Activated naive CD4-positive, alpha-beta T cell treated with anti-CD3 and anti-CD28 coated beads, Interleukin-2, amount 50 U/mL, for 72 hours (primary cell): Measurements from ENCODE around the gene CBL. TPM values are rescaled to one million over a fixed set of nuclear protein-coding genes. Genes with fewer than 3 reads are reported as not detected.

ENCODE experiments used
- ATAC-seq, 2 donors: fragments of 150-1000 bp; cut with Tn5 transposase; 2 replicates each; pipeline ENCODE4 v1.10.0; 2021; ENCODE audit warnings: mild to moderate bottlenecking in 2 of 2, moderate library complexity in 2 of 2
- DNase-seq, 2 donors: peaks; one replicate each; pipeline ENCODE4 v3.0.0; 2021 to 2022; ENCODE audit warnings: low spot score in 2 of 2
- H3K27ac Mint-ChIP-seq, 2 donors: one replicate each; pipeline ENCODE4 v1.8.0; 2022; ENCODE audit warnings: mild to moderate bottlenecking in 2 of 2, mixed read lengths in 2 of 2
- H3K36me3 Mint-ChIP-seq, 2 donors: one replicate each; pipeline ENCODE4 v1.8.0; 2022; ENCODE audit warnings: mixed read lengths in 2 of 2
- H3K9me3 Mint-ChIP-seq, 2 donors: one replicate each; pipeline ENCODE4 v1.8.0; 2022; ENCODE audit warnings: mixed read lengths in 2 of 2
- total RNA-seq, 2 donors: library from RNA; stranded (reverse); gene quantifications; one replicate each; pipeline ENCODE4 v1.2.3, GENCODE V29; 2022

Gene CBL
- total RNA-seq, 2 donors from 2014 or later: 32.3 to 50.0 TPM

DNA sequence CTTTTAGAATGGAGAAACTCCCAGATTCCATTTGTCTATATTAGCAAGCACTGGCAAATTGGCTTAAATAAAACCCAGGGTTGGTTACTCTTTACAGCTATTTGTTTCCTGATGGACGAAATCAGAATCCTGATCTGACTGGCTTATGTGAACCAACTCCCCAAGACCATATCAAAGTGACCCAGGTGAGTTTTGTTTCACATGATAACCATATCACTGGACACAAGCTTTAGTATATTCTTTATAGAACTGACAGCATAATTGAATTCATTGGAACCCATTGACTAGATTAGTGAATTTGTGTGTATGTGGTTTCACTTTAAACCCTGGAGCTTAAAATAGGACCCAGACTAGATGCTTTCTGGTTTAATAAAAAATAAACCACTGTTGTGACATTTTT lies 71.5 kb downstream of the CBL start:
- Mint-ChIP-seq H3K27ac (no peak overlapping the region), H3K36me3 (peaks cover 5 to 6% of the 10 kb centered on the region in 2 donors), H3K9me3 (no peaks in the 10 kb centered on the region)
- no peak for ATAC-seq
- DNase-seq: no peak

DNA sequence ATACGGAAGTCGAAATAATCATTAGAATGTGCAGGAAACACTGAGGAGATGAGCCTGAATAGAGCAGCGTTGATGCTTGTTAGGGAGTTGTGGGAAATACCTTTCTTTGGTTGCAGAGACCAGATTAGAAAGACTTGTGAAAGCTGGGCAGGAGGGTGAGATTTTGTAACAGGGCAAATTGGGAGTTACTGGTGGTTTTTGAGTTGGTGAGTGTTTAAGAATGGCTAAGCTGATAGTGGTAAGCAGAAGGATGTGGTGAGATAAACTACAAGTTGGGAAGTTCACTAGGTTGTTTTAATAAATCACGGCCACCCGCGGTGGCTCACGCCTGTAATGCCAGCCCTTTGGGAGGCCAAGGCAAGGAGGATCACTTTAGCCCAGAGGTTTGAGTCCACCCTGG lies 76.4 kb downstream of the CBL start:
- Mint-ChIP-seq H3K36me3 (peaks cover 10 to 18% of the 10 kb centered on the region in 2 donors), H3K9me3 (no peaks in the 10 kb centered on the region), H3K27ac (no peak overlapping the region)
- DNase-seq: no peak
- no peak for ATAC-seq

DNA sequence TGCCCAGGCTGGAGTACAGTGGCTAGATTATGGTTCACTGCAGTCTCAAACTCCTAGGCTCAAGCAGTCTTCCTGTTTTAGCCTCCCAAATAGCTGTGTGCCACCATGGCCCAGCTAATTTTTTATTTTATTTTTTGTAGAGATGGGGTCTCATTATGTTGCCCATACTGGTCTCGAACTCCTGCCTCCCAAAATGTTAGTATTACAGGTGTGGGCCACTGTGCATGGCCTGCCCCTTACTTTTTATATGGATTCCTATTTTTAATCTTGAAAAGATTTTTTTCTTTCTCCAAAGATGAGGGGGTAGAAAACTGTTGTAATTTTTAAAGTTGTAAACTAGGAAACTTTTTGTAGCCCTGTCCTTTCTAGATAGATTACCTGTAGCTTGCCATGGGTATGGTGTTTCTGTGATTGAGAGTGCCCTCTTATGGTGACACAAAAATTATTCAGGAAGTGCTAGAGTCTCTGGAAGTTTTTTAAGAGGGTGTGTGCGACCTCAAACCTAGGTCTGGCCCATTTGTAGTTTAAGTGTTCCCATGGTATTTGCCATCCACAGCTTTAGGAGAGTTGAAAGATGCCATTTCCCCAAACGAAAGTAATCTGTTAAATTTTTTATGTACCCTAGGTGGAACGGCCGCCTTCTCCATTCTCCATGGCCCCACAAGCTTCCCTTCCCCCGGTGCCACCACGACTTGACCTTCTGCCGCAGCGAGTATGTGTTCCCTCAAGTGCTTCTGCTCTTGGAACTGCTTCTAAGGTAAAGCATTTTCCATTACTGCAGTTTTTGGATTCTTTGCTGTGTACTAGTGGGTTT lies 78.4 kb downstream of the CBL start:
- H3K9me3 Mint-ChIP-seq: no peaks in the 10 kb centered on the region
- ATAC-seq (peak; percentile 71 to 85), DNase-seq (no peak)
- peak overlapping the region; percentile 58 to 59 for H3K27ac Mint-ChIP-seq
- H3K36me3 Mint-ChIP-seq: peaks cover 5 to 18% of the 10 kb centered on the region in 2 donors

DNA sequence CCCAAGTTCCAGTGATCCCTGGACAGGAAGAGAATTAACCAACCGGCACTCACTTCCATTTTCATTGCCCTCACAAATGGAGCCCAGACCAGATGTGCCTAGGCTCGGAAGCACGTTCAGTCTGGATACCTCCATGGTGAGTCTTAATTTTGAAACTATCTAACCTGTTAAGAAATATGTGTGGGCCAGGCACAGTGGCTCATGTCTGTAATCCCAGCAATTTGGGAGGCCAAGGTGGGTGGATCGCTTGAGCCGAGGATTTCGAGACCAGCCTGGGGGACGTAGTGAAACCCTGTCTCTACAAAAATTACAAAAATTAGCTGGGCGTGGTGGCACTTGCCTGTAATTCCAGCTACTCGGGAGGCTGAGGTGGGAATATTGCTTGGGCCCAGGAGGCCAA lies 79.3 kb downstream of the CBL start:
- ATAC-seq (no peak), DNase-seq (no peak)
- no peaks in the 10 kb centered on the region for H3K9me3 Mint-ChIP-seq
- peaks cover 5 to 18% of the 10 kb centered on the region in 2 donors for H3K36me3 Mint-ChIP-seq
- peak overlapping the region; percentile 59 to 89 for H3K27ac Mint-ChIP-seq

DNA sequence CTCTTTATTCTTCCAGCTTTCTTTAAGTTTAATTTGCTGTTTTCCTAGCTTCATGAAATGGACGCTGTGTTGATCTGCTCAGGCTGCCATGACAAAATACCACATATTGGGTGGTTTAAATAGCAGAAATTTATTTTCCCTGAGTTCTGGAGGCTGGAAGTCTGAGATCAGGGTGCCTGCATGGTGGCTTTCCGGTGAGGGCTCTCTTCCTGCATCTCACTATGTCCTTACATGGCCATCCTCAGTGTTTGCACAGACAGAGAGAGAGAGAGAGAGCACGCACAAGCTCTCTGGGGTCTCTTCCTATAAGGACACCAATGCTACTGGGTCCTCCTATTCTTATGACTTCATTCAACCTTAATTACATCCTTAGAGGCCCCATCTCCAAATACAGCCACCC lies 82.1 kb downstream of the CBL start:
- Mint-ChIP-seq H3K9me3 (no peaks in the 10 kb centered on the region), H3K27ac (no peak overlapping the region), H3K36me3 (peaks cover 5 to 18% of the 10 kb centered on the region in 2 donors)
- no peak for DNase-seq
- ATAC-seq: no peak

DNA sequence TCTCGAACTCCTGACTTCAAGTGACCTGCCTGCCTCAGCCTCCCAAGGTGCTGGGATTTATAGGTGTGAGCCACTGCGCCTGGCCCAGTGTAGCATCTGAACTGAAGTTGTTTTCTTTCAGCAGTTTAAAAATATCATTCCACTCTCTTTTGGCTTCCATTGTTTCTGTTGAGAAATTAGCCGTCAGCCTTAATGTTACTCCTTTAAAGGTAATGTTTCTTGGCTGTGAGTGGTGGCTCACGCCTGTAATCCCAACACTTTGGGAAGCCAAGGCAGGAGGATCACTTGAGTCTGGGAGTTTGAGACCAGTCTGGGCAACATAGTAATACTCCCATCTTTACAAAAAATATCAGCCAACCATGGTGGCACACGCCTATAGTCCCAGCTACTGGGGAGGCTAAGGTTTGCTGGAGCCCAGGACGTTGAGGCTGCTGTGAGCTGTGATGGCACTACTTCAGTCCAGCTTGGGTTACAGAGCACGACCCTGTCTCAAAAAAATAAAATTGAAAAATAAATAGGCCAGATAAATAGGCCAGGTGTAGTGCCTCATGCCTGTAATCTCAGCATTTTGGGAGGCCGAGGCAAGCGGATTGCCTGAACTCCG lies 84.9 kb downstream of the CBL start:
- ATAC-seq (no peak), DNase-seq (no peak)
- Mint-ChIP-seq H3K27ac (no peak overlapping the region), H3K36me3 (peaks cover 0 to 11% of the 10 kb centered on the region in 2 donors), H3K9me3 (no peaks in the 10 kb centered on the region)

DNA sequence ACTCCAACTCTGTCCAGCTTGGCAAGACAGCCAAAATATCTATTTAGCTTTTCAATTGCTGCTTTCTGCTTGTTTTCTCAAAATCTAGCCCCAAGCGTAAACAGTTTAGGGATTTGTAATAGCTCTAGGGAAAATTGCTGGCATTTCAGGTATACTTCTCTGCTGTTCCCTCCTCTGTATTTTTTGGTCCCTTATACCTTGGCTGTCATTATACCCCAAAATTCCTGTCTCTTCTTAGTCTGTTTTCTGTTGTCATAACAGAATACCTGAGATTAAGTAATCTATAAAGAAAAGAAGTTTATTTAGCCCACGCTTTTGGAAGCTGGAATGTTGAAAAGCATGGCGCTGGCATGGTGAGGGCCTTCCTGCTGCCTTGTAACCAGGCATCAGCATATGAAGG lies 87.3 kb downstream of the CBL start:
- Mint-ChIP-seq H3K9me3 (no peaks in the 10 kb centered on the region), H3K36me3 (peaks cover 4 to 5% of the 10 kb centered on the region in 2 donors), H3K27ac (no peak overlapping the region)
- DNase-seq (no peak), ATAC-seq (no peak)

DNA sequence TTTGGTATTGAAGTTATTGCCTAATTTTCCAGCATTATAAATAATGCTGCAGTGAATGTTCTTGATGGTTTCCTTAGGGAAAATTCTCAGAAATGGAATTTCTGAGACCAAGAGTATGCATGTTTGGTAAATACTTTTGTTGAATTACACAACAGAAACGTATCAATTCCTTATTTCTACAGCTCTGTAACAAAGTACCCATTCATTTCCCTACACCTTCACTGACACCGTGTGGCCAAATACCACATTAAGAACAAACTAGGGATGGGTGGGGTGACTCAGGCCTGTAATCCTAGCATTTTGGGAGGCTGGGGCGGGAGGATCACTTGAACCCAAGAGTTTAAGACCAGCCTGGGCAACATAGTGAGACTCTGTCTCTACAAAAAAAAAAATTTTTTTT lies 89.0 kb downstream of the CBL start:
- Mint-ChIP-seq H3K27ac (no peak overlapping the region), H3K36me3 (peaks cover 4 to 5% of the 10 kb centered on the region in 2 donors), H3K9me3 (no peaks in the 10 kb centered on the region)
- no peak for ATAC-seq
- DNase-seq: no peak

DNA sequence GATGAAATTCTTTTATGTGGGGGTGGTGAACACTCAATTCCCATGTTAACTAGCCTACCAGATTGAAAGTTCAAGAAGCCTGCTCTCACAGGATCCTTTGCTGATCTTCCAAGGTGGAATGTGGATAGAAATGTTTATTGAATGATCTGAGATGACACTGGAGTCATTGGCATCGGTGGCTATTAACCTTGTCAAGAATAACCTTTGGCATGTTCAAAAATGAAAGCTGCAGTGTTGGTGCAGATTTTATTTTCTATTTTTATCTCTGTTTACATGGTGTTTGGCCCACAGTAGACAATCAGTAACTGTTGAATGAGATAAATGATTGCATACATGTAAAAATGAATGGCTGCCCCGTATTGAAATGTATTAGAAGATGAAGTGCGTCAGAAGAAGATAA lies 91.8 kb downstream of the CBL start:
- ATAC-seq: no peak
- Mint-ChIP-seq H3K27ac (peak overlapping the region in 1 of 2 donors; percentile 25), H3K36me3 (peaks cover 4 to 11% of the 10 kb centered on the region in 2 donors), H3K9me3 (no peaks in the 10 kb centered on the region)
- DNase-seq: no peak

DNA sequence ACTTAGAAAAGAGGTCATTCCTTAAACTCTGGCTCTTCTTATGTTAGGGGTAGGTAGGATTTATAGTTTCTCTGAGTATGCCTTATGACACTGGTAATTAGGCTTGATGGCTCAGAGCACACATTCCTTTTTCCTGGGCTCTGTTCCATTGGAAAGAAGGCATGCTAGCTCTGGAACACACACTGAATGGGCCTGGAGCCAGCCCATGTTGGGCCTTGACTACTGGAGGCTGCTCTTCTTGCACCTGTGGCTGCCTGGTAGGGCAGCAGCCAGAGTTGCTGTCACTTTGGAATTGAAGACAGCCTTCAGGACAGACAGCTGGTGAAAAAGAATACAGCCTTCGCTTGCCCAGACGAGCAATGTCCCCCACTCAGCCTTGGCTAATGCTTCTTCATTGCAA lies 92.6 kb downstream of the CBL start:
- Mint-ChIP-seq H3K27ac (no peak overlapping the region), H3K9me3 (no peaks in the 10 kb centered on the region), H3K36me3 (peaks cover 11 to 19% of the 10 kb centered on the region in 2 donors)
- DNase-seq (no peak), ATAC-seq (no peak)

DNA sequence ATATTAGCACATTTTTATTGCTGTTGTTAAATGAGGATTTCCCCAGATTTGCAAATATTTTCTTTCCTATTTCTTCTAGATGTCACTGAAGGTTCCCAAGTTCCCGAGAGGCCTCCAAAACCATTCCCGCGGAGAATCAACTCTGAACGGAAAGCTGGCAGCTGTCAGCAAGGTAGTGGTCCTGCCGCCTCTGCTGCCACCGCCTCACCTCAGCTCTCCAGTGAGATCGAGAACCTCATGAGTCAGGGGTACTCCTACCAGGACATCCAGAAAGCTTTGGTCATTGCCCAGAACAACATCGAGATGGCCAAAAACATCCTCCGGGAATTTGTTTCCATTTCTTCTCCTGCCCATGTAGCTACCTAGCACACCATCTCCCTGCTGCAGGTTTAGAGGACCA lies 93.3 kb downstream of the CBL start:
- DNase-seq: no peak
- Mint-ChIP-seq H3K9me3 (no peaks in the 10 kb centered on the region), H3K27ac (no peak overlapping the region), H3K36me3 (peaks cover 12 to 26% of the 10 kb centered on the region in 2 donors)
- no peak for ATAC-seq

DNA sequence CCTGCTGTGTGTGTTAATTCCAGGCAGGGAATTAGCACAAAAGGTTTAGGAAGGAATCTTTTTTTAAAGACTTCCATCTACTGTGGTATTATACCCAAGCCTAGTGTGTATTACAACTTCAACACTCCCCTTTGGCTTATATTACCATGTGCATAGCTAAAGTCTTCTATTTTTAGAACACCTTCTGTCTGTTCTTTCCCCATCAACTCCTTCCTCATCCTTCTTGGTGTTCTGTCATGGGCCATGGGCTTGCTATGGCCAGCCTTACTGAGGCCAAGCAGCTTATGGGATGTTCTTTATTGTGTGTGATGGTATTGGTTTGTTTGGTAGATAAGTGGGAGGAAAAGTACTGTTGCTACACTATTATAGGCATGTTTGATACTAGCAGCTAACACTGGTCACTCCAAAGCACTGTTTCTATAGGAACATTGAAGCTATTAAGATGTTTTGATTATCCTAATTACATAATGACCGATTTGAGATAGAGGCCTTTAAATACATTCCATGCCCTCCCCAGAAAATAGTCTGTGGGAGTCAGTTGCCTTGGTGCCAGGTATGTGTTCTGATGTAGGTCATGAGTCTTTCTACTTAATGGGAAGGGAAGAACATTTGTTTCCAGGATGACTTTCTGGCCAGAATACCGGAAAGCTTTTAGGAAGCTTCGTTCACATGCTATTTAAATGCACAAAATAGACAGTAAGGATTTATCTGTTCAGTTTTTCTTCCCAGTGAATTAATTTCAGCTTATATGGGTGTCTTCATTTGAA lies 94.2 kb downstream of the CBL start:
- no peaks in the 10 kb centered on the region for H3K9me3 Mint-ChIP-seq
- peak overlapping the region in 1 of 2 donors; percentile 72 for H3K27ac Mint-ChIP-seq
- no peak for DNase-seq
- ATAC-seq: no peak
- H3K36me3 Mint-ChIP-seq: peaks cover 18 to 33% of the 10 kb centered on the region in 2 donors

DNA sequence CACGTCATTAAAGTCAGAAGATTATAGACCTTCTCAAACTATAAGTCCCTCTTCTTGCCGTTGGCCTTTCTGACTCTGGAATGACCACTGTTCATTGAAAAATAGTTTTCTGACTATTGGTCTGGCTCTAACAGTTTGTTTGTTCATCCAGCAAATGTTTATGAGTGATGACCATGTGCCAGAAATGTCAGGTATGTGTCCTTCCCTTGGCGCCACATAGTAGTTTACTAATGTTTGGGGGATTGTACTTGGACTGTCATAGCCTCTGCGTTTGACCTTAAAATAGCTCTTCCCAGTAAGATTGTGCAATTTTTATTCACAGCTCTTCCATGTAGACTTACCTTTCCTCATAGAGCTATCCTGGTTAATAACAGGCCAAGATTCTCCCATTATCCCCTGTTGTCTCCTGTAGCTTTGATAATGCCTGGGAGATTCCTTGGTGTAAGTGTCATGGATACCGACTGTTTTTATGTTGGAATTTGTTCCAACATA lies 97.1 kb downstream of the CBL start:
- Mint-ChIP-seq H3K27ac (no peak overlapping the region), H3K9me3 (no peaks in the 10 kb centered on the region), H3K36me3 (peaks cover 14 to 29% of the 10 kb centered on the region in 2 donors)
- ATAC-seq (no peak), DNase-seq (no peak)

DNA sequence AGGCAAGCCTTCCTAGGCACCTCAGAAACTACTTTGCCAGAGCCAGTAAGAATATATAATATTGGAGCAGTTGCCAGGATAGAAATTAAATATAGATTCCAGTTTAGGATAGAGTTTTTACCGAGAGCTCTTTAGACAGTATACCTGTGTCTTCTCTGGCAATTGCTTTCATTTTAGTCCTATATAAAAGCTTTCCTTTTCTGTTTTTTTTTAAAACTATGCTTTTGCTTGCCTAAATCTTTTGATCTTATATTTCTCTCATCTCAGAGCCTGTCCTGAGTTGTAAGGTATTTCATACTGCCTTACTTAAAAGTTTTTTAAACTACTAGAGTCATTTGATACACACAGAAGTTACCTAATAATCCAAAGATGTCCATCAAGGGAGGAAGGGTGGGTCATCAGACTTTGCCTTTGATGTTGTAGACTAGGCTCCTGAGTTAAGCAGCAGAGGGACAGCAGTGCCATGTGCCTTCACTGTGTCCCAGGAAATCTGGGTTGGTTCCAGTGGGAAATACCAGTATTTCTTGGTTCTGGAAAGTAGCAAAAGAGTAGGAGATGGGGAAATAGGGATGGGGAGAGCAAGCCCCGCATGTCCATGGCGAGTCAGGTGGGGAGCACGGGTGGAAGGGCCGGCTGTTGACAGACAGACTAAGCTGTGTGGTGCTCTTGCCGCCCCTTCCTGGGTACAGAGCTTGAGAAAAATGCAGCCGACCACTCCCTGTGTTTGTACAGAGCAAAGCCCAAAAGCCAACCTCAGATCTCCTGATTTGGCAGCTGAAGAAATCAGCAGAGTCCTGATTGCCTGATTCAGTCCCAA lies 99.6 kb downstream of the CBL start:
- ATAC-seq: no peak
- Mint-ChIP-seq H3K27ac (peak overlapping the region; percentile 87 to 97), H3K36me3 (peaks cover 14 to 29% of the 10 kb centered on the region in 2 donors), H3K9me3 (no peaks in the 10 kb centered on the region)
- no peak for DNase-seq

DNA sequence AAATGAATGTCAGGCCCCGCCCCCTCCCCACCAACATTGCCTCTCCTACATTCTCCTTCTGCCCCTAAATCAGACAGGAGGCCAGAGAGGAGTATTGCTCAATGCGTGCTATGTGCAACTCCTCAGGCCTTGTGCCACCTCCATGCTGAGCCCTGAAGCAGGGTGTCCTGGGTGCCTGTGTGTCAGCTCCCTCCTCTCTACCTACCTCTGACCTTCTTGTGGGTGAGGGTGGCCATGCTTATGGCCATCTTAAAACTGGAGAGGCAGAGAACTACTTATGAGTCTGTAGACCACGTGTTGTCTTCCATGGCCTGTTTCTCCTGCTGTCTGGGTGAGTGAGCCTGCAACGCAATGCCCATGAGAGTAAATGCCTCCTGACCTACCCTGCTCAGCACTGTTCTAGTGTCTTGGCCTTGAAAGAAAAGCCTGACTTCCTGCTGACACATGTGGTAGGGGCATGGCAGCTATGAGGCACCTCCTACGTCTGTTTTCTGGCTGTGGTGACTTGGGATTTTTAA lies 100.3 kb downstream of the CBL start:
- Mint-ChIP-seq H3K36me3 (peaks cover 14 to 29% of the 10 kb centered on the region in 2 donors), H3K27ac (peak overlapping the region; percentile 87 to 97), H3K9me3 (no peaks in the 10 kb centered on the region)
- ATAC-seq (peak; percentile 86 to 91), DNase-seq (peak in 1 of 2 donors; percentile 16)

DNA sequence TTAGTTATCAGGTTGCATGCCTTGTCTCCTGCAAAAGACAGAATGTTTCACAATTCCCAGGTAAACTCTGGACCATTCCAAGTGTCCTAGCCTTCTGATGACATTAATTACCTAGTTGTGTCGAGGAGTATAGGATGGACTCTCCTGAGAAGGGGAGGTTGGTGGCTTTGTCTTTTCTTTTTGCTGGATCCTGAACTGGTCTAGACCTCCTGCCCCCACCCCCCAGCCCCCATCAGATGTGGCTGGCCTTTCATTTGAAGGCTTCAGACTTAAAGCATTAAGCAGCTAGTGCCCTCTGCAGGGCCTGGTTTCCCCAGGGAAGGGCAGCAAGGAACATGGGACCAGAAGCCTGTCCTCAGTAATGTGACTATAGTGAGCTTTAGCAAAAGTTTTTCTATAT lies 101.1 kb downstream of the CBL start:
- no peak for ATAC-seq
- Mint-ChIP-seq H3K9me3 (no peaks in the 10 kb centered on the region), H3K36me3 (peaks cover 14 to 29% of the 10 kb centered on the region in 2 donors), H3K27ac (peak overlapping the region in 1 of 2 donors; percentile 87)
- no peak for DNase-seq
